Karpas-422 (cell line): ENCODE data around the gene CPXCR1. TPM values are rescaled to one million over a fixed set of nuclear protein-coding genes. Genes with fewer than 3 reads are reported as not detected.
"Not testable (repeated sequence)": the region's sequence is repeated elsewhere in the genome, so short reads cannot be mapped to it uniquely, and the experiment has no call there.

Source experiments
- DNase-seq: peaks from one replicate; pipeline ENCODE4 v3.0.0-alpha.2; 2015
- H2AFZ ChIP-seq: fragments of 200-600 bp; sonication (generic); 2 replicates; pipeline ENCODE4 v1.6.1; 2014; ENCODE audit warnings: antibody characterized with exemption, low read length, mixed read lengths
- H3K27ac ChIP-seq: fragments of 200-600 bp; sonication (generic); 2 replicates; pipeline ENCODE4 v1.5.1; 2014; ENCODE audit warnings: mild to moderate bottlenecking, low read length, moderate library complexity
- H3K27me3 ChIP-seq: fragments of 200-600 bp; sonication (generic); 2 replicates; pipeline ENCODE4 v1.6.1; 2014; ENCODE audit warnings: low read length, mixed read lengths
- H3K36me3 ChIP-seq: fragments of 200-600 bp; sonication (generic); 2 replicates; pipeline ENCODE4 v1.6.1; 2014; ENCODE audit warnings: low read length, mixed read lengths; ENCODE audit not compliant: insufficient read depth
- H3K4me1 ChIP-seq: fragments of 200-600 bp; sonication (generic); 2 replicates; pipeline ENCODE4 v1.6.1; 2014; ENCODE audit warnings: mild to moderate bottlenecking, low read length, mixed read lengths
- H3K4me2 ChIP-seq: fragments of 200-600 bp; sonication (generic); 2 replicates; pipeline ENCODE4 v1.6.1; 2014; ENCODE audit warnings: low read length, low read depth, mild to moderate bottlenecking; ENCODE audit not compliant: poor library complexity, severe bottlenecking
- H3K4me3 ChIP-seq: fragments of 200-600 bp; sonication (generic); 2 replicates; pipeline ENCODE4 v1.5.1; 2014; ENCODE audit warnings: mild to moderate bottlenecking, antibody characterized with exemption, low read length, mixed read lengths
- H3K79me2 ChIP-seq: fragments of 200-600 bp; sonication (generic); 2 replicates; pipeline ENCODE4 v1.6.1; 2014; ENCODE audit warnings: mild to moderate bottlenecking, low read length, mixed read lengths
- H3K9ac ChIP-seq: fragments of 200-600 bp; sonication (generic); 2 replicates; pipeline ENCODE4 v1.6.0; 2014; ENCODE audit warnings: low read length
- H3K9me2 ChIP-seq: fragments of 200-600 bp; sonication (generic), shearing (Covaris generic); replicated peaks from 2 replicates; pipeline ENCODE4 v1.6.0; 2014; ENCODE audit warnings: mild to moderate bottlenecking, low read length, moderate library complexity; ENCODE audit not compliant: insufficient read depth
- H3K9me3 ChIP-seq: fragments of 300-700, 200-600 bp; sonication (generic); 2 replicates; pipeline ENCODE4 v1.6.1; 2014; ENCODE audit warnings: low read length, mixed read lengths
- H4K20me1 ChIP-seq: fragments of 200-600 bp; sonication (generic); 2 replicates; pipeline ENCODE4 v1.6.1; 2014; ENCODE audit warnings: mild to moderate bottlenecking, antibody characterized with exemption, low read length, low read depth; ENCODE audit not compliant: insufficient read depth
- total RNA-seq: library from RNA; depleted of rRNA; stranded (reverse); fragments of >200 nt; shearing (Covaris generic); gene quantifications from 2 replicates; pipeline ENCODE4 v1.2.3, GENCODE V29; 2014; ENCODE audit warnings: low replicate concordance; rRNA removed

The CPXCR1 gene
- total RNA-seq = not detected in 2 replicates

GRCh38 chrX:88746925-88747324 is at the start of gene CPXCR1:
TSS of gene CPXCR1 (plus strand) at chrX:88747225. CDS start at chrX:88753415, 6,190 bp downstream.
- Histone ChIP-seq H3K4me1 (peaks cover 5% of the 10 kb centered on the region; the same call in 1 of the 2 replicates), H3K9me3 (no peaks in the 10 kb centered on the region), H2AFZ (no peak within 1 kb of the TSS; the same call in 1 of the 2 replicates), H3K27me3 (no peaks in the 10 kb centered on the region), H4K20me1 (no peaks in the 10 kb centered on the region), H3K36me3 (no peaks in the 10 kb centered on the region), H3K4me2 (no peak within 1 kb of the TSS), H3K4me3 (no peak within 1 kb of the TSS), H3K9ac (no peak within 1 kb of the TSS), H3K79me2 (no peaks in the 10 kb centered on the region), H3K27ac (no peak within 1 kb of the TSS), H3K9me2 (no peaks in the 10 kb centered on the region)
- no peak for DNase-seq

GRCh38 chrX:88735835-88736234 is 11.2 kb upstream of the CPXCR1 start:
- H3K27me3 ChIP-seq = no peaks in the 10 kb centered on the region
- no peak overlapping the region for H3K9ac ChIP-seq
- H3K9me3 ChIP-seq = no peaks in the 10 kb centered on the region; the same call in 1 of the 2 replicates
- H3K4me3 ChIP-seq = no peak overlapping the region
- no peak overlapping the region for H3K27ac ChIP-seq
- H3K4me1 ChIP-seq = no peaks in the 10 kb centered on the region
- DNase-seq = no peak
- H2AFZ ChIP-seq = no peak overlapping the region; the same call in 1 of the 2 replicates
- H3K4me2 ChIP-seq = no peak overlapping the region
- H3K79me2 ChIP-seq = no peaks in the 10 kb centered on the region
- H4K20me1 ChIP-seq = no peaks in the 10 kb centered on the region
- H3K9me2 ChIP-seq = no peaks in the 10 kb centered on the region
- no peaks in the 10 kb centered on the region; the same call in 1 of the 2 replicates for H3K36me3 ChIP-seq

- not testable (repeated sequence) for H3K9me3 ChIP-seq, H3K27me3 ChIP-seq, H3K36me3 ChIP-seq, H3K4me3 ChIP-seq, H3K9ac ChIP-seq, H4K20me1 ChIP-seq, DNase-seq, H3K9me2 ChIP-seq, H2AFZ ChIP-seq, H3K79me2 ChIP-seq, H3K4me1 ChIP-seq, H3K4me2 ChIP-seq, H3K27ac ChIP-seq
Observed at GRCh38 chrX:88746215-88746614, 810 bp upstream of the CPXCR1 start.

GRCh38 chrX:88752339-88752738 is 5.3 kb downstream of the CPXCR1 start:
- not testable (repeated sequence) for H3K4me3 ChIP-seq, H3K27ac ChIP-seq, H3K9ac ChIP-seq, H3K4me1 ChIP-seq, H3K79me2 ChIP-seq, H3K27me3 ChIP-seq, H4K20me1 ChIP-seq, H3K9me2 ChIP-seq, H3K4me2 ChIP-seq, H3K36me3 ChIP-seq, H3K9me3 ChIP-seq, H2AFZ ChIP-seq
- peak; percentile 19 for DNase-seq

- no peak overlapping the region for H3K4me3 ChIP-seq
- H3K36me3 ChIP-seq = no peaks in the 10 kb centered on the region
- no peak for DNase-seq
- no peak overlapping the region for H3K27ac ChIP-seq
- no peaks in the 10 kb centered on the region for H3K79me2 ChIP-seq
- no peaks in the 10 kb centered on the region for H3K4me1 ChIP-seq
- H3K4me2 ChIP-seq = no peak overlapping the region
- H4K20me1 ChIP-seq = no peaks in the 10 kb centered on the region
- no peaks in the 10 kb centered on the region for H3K9me2 ChIP-seq
- H3K9ac ChIP-seq = no peak overlapping the region
- peaks cover 2% of the 10 kb centered on the region; the same call in 1 of the 2 replicates for H3K9me3 ChIP-seq
- H2AFZ ChIP-seq = no peak overlapping the region
- H3K27me3 ChIP-seq = no peaks in the 10 kb centered on the region
Observed at GRCh38 chrX:88789825-88790224, 42.8 kb downstream of the CPXCR1 start.
